Keratinocyte (primary cell): ENCODE data around the gene KATNB1.

ENCODE experiments used
- EZH2 ChIP-seq: IDR thresholded peaks from one replicate; pipeline ENCODE4 v1.6.1; 2012; ENCODE audit warnings: inconsistent platforms, mild to moderate bottlenecking, low read length, moderate library complexity
- TF ChIP-seq, protein P1 (sequence below), 3 experiments: IDR thresholded peaks in 1 of 3; conservative IDR thresholded peaks in 1 of 3; optimal IDR thresholded peaks in 1 of 3; 2 replicates in 2 of 3; 3 replicates in 1 of 3; pipeline versions ENCODE3 to v1.5.1; 2011; ENCODE audit warnings: low read length in 3 of 3, mild to moderate bottlenecking in 3 of 3, moderate library complexity in 2 of 3, control low read depth in 1 of 3, inconsistent platforms in 1 of 3; ENCODE audit not compliant: insufficient read depth in 2 of 3; ENCODE audit errors: extremely low read depth in 1 of 3

DNA sequence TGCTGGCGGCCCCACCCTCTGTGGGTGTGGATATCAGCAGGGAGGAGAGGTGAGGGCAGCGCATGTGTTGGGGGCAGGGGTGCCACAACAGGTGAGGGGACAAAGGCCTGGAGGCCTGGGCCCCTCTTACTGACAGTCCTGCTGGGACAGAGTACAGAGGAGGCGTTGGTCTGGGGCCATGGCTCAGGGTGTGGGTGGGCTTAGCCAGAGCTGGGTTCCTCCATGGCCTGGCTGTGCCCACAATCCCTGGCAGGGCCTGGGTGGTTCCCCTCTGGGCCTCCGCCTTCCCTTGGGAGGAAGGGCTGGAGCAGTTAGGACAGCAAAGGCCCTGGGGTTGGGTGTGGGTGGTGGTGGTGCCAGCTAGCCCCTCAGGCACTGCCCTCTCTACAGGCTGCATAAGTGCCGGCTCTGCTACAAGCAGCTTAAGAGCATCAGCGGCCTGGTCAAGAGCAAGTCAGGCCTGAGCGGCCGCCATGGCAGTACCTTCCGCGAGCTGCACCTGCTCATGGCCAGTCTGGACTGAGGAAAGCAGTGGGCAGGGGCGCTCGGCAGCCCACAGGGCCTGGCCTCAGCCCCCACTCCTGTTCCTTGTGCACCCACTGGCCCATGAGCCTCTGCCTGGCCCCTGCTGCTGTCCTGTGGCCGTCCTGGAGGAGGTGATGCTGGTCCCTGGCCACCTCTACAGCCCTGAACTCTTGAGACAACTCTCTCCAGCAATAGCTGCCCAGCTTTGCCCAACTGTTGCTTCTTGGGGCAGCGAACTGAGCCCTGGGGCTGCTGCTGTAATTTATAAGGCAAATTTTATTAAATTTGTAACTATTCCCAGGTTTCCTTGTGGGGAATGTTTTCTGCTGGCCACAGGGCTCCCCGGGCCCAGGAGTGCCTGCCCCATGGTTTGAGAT lies 21.1 kb downstream of the KATNB1 start:
- TF ChIP-seq, protein P1, sequence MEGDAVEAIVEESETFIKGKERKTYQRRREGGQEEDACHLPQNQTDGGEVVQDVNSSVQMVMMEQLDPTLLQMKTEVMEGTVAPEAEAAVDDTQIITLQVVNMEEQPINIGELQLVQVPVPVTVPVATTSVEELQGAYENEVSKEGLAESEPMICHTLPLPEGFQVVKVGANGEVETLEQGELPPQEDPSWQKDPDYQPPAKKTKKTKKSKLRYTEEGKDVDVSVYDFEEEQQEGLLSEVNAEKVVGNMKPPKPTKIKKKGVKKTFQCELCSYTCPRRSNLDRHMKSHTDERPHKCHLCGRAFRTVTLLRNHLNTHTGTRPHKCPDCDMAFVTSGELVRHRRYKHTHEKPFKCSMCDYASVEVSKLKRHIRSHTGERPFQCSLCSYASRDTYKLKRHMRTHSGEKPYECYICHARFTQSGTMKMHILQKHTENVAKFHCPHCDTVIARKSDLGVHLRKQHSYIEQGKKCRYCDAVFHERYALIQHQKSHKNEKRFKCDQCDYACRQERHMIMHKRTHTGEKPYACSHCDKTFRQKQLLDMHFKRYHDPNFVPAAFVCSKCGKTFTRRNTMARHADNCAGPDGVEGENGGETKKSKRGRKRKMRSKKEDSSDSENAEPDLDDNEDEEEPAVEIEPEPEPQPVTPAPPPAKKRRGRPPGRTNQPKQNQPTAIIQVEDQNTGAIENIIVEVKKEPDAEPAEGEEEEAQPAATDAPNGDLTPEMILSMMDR (optimal IDR thresholded peaks at IDR 0.05 in 1 of 3, IDR thresholded peaks at IDR 0.05 in 1 of 3, conservative IDR thresholded peaks at IDR 0.05 in 1 of 3; ENCODE audit: extremely low read depth in 1 of 3, insufficient read depth in 2 of 3, low read length in 3 of 3), result no peak
- no peak for TF ChIP-seq EZH2
